Nephron (organoid): ENCODE results near the gene B3GALT5.

Source experiments
- H3K27ac Mint-ChIP-seq, 3 experiments: 2 replicates each; pipeline ENCODE4 v1.8.0; 2020; ENCODE audit warnings: mixed read lengths in 3 of 3, mild to moderate bottlenecking in 2 of 3, moderate library complexity in 1 of 3
- H3K27me3 Mint-ChIP-seq: 2 replicates; pipeline ENCODE4 v1.8.0; 2021; ENCODE audit warnings: low read depth, mild to moderate bottlenecking, moderate library complexity, mixed read lengths
- H3K36me3 Mint-ChIP-seq: 2 replicates; pipeline ENCODE4 v1.8.0; 2020; ENCODE audit warnings: low read depth, mixed read lengths
- H3K4me1 Mint-ChIP-seq: 2 replicates; pipeline ENCODE4 v1.8.0; 2020; ENCODE audit warnings: mixed read lengths
- H3K4me3 Mint-ChIP-seq, 3 experiments: 2 replicates each; pipeline ENCODE4 v1.8.0; 2020; ENCODE audit warnings: mild to moderate bottlenecking in 3 of 3, mixed read lengths in 3 of 3, moderate library complexity in 2 of 3
- H3K9me3 Mint-ChIP-seq: 2 replicates; pipeline ENCODE4 v1.8.0; 2020; ENCODE audit warnings: mixed read lengths
- TF ChIP-seq, protein P1 (sequence below), 3 experiments: fragments of 200-600 bp; sonication (generic); IDR thresholded peaks; one replicate each; pipeline ENCODE4 v1.5.0; 2021; ENCODE audit warnings: antibody characterized with exemption in 3 of 3; ENCODE audit not compliant: unreplicated experiment in 3 of 3

The B3GALT5 gene, protein sequence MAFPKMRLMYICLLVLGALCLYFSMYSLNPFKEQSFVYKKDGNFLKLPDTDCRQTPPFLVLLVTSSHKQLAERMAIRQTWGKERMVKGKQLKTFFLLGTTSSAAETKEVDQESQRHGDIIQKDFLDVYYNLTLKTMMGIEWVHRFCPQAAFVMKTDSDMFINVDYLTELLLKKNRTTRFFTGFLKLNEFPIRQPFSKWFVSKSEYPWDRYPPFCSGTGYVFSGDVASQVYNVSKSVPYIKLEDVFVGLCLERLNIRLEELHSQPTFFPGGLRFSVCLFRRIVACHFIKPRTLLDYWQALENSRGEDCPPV

DNA sequence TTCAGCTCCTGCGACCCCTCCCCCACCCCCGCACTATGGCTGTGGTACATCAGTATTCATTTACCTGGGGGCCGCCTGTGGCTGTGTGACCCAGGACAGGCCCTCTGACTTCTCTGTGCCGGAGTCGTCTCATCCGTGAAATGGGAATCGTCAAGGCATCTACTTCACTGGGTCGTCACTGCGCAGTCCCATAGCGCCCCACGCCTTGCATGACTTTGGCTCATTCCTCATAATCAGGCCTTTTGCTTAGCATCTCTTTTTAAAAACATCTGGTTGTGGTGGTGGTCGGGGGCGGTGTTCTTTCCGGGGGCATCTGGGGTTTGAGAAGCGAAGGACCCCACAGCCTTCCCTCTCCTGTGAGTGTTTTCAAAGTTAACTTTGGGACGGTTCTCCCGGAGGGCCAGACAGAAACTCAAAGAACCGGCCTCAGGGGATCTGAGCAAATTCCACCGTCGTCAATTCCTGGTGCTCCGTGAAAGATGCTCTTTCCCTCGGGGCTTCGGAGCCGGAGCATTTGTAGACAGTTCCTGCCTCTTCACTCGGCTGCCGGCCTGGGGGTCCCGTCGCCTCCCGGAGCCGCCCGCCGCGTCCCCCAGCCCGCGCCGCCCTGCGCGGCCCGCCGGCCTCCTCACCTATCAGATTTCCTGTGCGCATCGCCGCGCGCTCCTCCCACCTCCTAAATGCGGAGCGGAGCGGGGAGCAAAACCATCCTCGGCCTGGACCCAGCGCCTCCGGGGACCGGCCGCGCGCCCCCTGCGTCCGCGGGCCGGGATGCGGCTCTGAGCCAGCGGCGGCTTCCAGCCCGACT is at the start of gene B3GALT5:
TSS of gene B3GALT5 (plus strand) at position 708 of the 808 bp plus-strand sequence. CDS start 47,620 bp downstream, outside the sequence.
- no peaks in the 10 kb centered on the region for H3K36me3 Mint-ChIP-seq
- peaks cover 57% of the 10 kb centered on the region for H3K27me3 Mint-ChIP-seq
- TF ChIP-seq, protein P1, sequence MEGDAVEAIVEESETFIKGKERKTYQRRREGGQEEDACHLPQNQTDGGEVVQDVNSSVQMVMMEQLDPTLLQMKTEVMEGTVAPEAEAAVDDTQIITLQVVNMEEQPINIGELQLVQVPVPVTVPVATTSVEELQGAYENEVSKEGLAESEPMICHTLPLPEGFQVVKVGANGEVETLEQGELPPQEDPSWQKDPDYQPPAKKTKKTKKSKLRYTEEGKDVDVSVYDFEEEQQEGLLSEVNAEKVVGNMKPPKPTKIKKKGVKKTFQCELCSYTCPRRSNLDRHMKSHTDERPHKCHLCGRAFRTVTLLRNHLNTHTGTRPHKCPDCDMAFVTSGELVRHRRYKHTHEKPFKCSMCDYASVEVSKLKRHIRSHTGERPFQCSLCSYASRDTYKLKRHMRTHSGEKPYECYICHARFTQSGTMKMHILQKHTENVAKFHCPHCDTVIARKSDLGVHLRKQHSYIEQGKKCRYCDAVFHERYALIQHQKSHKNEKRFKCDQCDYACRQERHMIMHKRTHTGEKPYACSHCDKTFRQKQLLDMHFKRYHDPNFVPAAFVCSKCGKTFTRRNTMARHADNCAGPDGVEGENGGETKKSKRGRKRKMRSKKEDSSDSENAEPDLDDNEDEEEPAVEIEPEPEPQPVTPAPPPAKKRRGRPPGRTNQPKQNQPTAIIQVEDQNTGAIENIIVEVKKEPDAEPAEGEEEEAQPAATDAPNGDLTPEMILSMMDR (IDR thresholded peaks at IDR 0.05; ENCODE audit: unreplicated experiment in 3 of 3), result no peak
- peak within 1 kb of the TSS; percentile 80 to 90 (median 88) for H3K4me3 Mint-ChIP-seq
- H3K4me1 Mint-ChIP-seq, result peaks cover 22% of the 10 kb centered on the region
- H3K27ac Mint-ChIP-seq, result peak within 1 kb of the TSS in 2 of 3 experiments; percentile 28 to 70
- peaks cover 2% of the 10 kb centered on the region for H3K9me3 Mint-ChIP-seq

DNA sequence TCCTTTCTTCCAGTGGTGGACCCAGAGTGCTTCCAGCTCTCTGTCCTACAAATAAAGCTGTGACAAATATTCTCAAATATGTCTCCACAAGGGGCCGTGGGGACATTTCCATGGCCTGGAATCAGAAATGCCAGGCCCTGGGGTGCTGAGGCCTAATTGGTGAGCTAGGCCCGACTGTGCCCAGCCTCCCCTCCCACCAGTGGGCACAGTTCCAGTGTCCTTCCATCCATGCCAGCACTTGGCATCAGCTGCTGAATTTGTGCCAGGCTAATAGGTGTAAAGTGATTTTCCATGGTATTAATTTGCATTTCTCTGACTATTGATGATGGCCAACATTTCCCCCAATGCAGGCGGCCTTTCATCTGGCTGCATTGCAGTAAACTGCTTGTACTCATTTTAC is 48.5 kb upstream of the B3GALT5 start:
- no peaks in the 10 kb centered on the region for H3K36me3 Mint-ChIP-seq
- no peak overlapping the region for H3K27ac Mint-ChIP-seq
- H3K27me3 Mint-ChIP-seq, result peaks cover 4% of the 10 kb centered on the region
- no peaks in the 10 kb centered on the region for H3K9me3 Mint-ChIP-seq
- TF ChIP-seq, protein P1 (IDR thresholded peaks at IDR 0.05; ENCODE audit: unreplicated experiment in 3 of 3), result no peak
- H3K4me1 Mint-ChIP-seq, result no peaks in the 10 kb centered on the region
- H3K4me3 Mint-ChIP-seq, result no peak overlapping the region

DNA sequence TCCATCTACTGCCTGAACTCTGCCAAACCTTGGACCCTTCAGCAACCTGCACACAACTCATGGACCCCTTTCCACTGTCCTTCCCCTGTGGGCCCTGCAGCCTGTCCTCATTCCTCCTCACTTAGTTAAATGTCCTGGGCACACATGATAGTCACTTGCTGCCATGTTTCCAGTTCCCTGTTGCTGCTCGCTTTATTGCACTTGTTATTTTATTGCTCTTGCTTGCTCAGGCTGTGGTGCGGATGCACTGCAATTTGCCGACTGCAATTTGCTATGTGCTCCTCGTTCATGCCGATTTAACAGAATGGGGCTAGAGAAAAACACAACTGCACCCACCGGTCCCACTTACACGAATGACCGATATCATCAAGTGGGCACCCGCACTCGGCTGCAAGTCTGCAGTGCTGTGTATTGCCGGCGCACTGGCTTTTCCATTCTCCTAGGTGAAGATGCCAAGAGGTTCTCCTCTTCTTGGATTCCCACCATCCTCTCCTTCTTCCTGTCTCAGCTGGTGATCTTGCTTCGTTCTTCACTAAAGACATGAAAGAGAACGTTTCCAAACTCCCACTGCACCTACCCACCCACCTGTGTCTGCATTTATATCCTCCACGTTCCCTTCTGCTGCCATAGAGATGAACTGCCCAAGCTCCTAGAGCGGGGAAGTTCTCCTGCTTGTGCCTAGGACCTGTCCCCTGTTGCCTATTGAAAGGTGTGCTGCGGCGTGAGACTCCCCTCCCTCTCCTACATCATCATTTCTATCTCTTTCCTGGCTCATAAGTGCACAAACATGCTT is 45.4 kb upstream of the B3GALT5 start:
- Mint-ChIP-seq H3K4me1 (no peaks in the 10 kb centered on the region), H3K27me3 (no peaks in the 10 kb centered on the region), H3K4me3 (no peak overlapping the region), H3K36me3 (no peaks in the 10 kb centered on the region), H3K9me3 (no peaks in the 10 kb centered on the region), H3K27ac (no peak overlapping the region)
- TF ChIP-seq, protein P1 (IDR thresholded peaks at IDR 0.05; ENCODE audit: unreplicated experiment in 3 of 3), result no peak

DNA sequence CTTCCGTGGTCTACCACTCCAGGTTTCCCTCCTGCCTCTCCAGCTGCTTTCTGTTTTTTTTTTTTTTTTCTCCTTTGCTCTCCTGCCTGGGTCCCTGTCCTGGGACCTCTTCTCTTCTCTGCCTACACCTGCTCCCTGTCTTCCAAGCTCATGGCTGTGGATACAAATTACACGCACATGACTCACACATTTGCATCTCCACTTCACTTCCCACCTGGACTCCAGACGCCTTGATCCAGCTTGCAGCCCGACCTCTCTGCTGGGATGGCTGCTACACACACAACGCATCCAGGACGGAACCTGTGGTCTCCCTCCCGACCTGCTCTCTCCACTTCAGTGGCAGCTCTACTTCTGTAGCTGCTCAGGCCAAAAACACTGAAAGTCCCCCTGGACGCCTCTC is 44.4 kb upstream of the B3GALT5 start:
- no peak overlapping the region for H3K27ac Mint-ChIP-seq
- no peaks in the 10 kb centered on the region for H3K36me3 Mint-ChIP-seq
- no peaks in the 10 kb centered on the region for H3K4me1 Mint-ChIP-seq
- TF ChIP-seq, protein P1 (IDR thresholded peaks at IDR 0.05; ENCODE audit: unreplicated experiment in 3 of 3), result no peak
- H3K4me3 Mint-ChIP-seq, result no peak overlapping the region
- H3K9me3 Mint-ChIP-seq, result no peaks in the 10 kb centered on the region
- no peaks in the 10 kb centered on the region for H3K27me3 Mint-ChIP-seq

DNA sequence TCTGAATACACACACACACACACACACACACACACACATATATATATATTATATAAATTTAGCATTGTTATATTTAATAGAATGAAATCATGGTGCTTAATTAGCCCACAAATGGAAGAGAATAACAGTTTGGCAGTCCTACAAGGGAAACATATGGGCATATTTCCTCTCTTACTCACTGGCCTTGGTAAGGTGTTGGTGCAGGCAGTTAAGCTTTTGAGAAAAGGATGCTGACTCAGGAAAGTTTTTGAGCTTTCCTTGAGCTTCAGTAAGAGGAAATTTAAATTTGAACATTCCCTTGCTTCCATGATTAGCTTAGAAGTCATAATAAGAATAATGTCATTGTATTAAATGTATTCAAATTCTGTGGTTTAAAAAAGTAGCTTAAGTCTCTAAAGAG is 37.0 kb upstream of the B3GALT5 start:
- TF ChIP-seq, protein P1 (IDR thresholded peaks at IDR 0.05; ENCODE audit: unreplicated experiment in 3 of 3), result no peak
- no peaks in the 10 kb centered on the region for H3K36me3 Mint-ChIP-seq
- H3K4me3 Mint-ChIP-seq, result no peak overlapping the region
- H3K4me1 Mint-ChIP-seq, result no peaks in the 10 kb centered on the region
- H3K9me3 Mint-ChIP-seq, result no peaks in the 10 kb centered on the region
- no peaks in the 10 kb centered on the region for H3K27me3 Mint-ChIP-seq
- H3K27ac Mint-ChIP-seq, result no peak overlapping the region
